Measurements from ENCODE around the gene EDN3. TPM values are rescaled to one million over a fixed set of nuclear protein-coding genes. Genes with fewer than 3 reads are reported as not detected.

EDN3 gene
- total RNA-seq, 1 experiment from 2014 or later = not detected

DNA sequence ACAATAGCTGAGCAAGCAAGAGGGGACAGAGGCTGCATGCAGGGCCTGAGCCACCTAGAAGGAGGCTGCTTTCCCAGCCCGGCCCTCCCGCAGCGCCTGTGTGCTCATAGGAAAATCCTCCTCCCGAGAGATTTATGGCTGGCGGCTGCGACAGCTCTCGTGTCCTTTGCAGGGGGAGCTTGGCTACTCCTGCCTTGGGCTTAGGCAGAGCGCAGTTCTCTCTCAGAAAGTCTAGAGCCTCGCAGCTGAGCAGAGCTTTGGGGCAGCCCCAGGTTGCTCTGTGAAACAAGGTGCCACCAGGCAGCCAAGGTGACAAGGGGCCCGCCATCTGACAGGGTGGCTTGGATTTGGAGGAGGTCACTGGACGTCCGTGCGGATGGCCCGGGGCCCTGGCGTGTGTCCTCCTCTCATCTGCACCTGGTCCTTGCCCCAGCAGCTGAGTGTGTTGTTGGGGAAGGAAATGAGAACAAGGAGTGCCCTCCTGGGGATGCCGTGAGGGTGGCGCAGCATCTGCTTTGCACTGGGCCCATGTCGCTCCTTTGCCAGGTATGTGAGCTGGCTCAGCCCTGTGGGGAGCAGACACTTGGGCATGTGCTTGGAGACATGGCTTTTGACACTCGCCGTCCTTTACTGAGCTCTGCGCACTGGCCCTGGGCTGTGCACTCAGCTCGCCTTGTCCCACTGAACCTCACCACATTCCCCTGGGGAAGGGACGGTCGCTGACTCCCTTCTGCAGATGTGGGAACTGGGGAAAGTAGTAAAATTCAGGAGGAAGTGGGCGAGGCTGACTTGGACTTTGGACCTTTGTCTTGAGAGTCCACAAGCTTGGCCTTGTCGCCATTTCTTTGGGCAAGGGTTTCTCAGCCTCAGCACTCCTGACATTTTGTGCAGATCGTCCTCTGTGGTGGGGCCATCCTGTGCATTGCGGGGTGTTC, 41.9 kb downstream of the EDN3 start:
- no peak overlapping the region for H3K27ac ChIP-seq (ENCODE audit: low read depth, low read length)
- no peak overlapping the region for H2AFZ ChIP-seq (ENCODE audit: low read depth, low read length, poor library complexity, severe bottlenecking)
- no peak overlapping the region for H3K4me2 ChIP-seq (ENCODE audit: low read length)
- H3K4me1 ChIP-seq (ENCODE audit: control insufficient read depth in 1 of 2, insufficient read depth in 2 of 2, low read length in 2 of 2) = no peaks in the 10 kb centered on the region
- H3K79me2 ChIP-seq (ENCODE audit: insufficient read depth, low read length) = no peaks in the 10 kb centered on the region
- CTCF ChIA-PET = no interaction called here
- H3K9me3 ChIP-seq (ENCODE audit: control insufficient read depth in 1 of 2, insufficient read depth in 1 of 2, low read depth in 1 of 2, low read length in 2 of 2) = no peaks in the 10 kb centered on the region; a peak in 1 of 4 replicates
- H3K9ac ChIP-seq (ENCODE audit: low read length) = no peak overlapping the region
- RAD21 ChIA-PET (ENCODE audit: low non-redundant PET in 1 of 2, low total read pairs in 2 of 2, uncharacterized antibody in 2 of 2, unreplicated experiment in 2 of 2) = no interaction called here
- DNase-seq (ENCODE audit: low read depth, low spot score) (no peak), ATAC-seq (no peak)
- intact Hi-C loops (cut with micrococcal nuclease) = no loop called here
- 0 out of 2 replicates have a peak, but pooled peaks cover 8% of the 10 kb centered on the region for H3K27me3 ChIP-seq (ENCODE audit: insufficient read depth, low read length)
- no peaks in the 10 kb centered on the region for H4K20me1 ChIP-seq (ENCODE audit: insufficient read depth)
- no peak for TF ChIP-seq EZH2 (IDR thresholded peaks at IDR 0.05)
- TF ChIP-seq ELF1 (IDR thresholded peaks at IDR 0.05; ENCODE audit: borderline replicate concordance, low read depth) = no peak
- TF ChIP-seq SP1 (IDR thresholded peaks at IDR 0.05; ENCODE audit: low read depth) = no peak
- TF ChIP-seq, protein P1, sequence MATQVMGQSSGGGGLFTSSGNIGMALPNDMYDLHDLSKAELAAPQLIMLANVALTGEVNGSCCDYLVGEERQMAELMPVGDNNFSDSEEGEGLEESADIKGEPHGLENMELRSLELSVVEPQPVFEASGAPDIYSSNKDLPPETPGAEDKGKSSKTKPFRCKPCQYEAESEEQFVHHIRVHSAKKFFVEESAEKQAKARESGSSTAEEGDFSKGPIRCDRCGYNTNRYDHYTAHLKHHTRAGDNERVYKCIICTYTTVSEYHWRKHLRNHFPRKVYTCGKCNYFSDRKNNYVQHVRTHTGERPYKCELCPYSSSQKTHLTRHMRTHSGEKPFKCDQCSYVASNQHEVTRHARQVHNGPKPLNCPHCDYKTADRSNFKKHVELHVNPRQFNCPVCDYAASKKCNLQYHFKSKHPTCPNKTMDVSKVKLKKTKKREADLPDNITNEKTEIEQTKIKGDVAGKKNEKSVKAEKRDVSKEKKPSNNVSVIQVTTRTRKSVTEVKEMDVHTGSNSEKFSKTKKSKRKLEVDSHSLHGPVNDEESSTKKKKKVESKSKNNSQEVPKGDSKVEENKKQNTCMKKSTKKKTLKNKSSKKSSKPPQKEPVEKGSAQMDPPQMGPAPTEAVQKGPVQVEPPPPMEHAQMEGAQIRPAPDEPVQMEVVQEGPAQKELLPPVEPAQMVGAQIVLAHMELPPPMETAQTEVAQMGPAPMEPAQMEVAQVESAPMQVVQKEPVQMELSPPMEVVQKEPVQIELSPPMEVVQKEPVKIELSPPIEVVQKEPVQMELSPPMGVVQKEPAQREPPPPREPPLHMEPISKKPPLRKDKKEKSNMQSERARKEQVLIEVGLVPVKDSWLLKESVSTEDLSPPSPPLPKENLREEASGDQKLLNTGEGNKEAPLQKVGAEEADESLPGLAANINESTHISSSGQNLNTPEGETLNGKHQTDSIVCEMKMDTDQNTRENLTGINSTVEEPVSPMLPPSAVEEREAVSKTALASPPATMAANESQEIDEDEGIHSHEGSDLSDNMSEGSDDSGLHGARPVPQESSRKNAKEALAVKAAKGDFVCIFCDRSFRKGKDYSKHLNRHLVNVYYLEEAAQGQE (IDR thresholded peaks at IDR 0.05; ENCODE audit: low read depth) = no peak
- TF ChIP-seq POLR2A (IDR thresholded peaks at IDR 0.05; ENCODE audit: borderline replicate concordance, extremely low read depth, insufficient read depth, insufficient read length) = no peak
- no peak for TF ChIP-seq YY1 (IDR thresholded peaks at IDR 0.05; ENCODE audit: extremely low read depth, insufficient replicate concordance, low read depth, low read length)
- no peak for TF ChIP-seq POLR2AphosphoS5 (IDR thresholded peaks at IDR 0.05; ENCODE audit: low read depth, low read length)
- no peak for TF ChIP-seq EGR1 (IDR thresholded peaks at IDR 0.05; ENCODE audit: low read depth)
- TF ChIP-seq RAD21 (IDR thresholded peaks at IDR 0.05; ENCODE audit: low read depth) = no peak
- TF ChIP-seq, protein P2, sequence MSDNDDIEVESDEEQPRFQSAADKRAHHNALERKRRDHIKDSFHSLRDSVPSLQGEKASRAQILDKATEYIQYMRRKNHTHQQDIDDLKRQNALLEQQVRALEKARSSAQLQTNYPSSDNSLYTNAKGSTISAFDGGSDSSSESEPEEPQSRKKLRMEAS (IDR thresholded peaks at IDR 0.05) = no peak
- TF ChIP-seq CBX3 (IDR thresholded peaks at IDR 0.05; ENCODE audit: low read depth) = no peak
- no peak overlapping the region for H3K4me3 ChIP-seq (replicated peaks in 1 of 2; ENCODE audit: low read depth in 1 of 2, low read length in 2 of 2)
- H3K9me2 ChIP-seq (ENCODE audit: insufficient read depth) = no peaks in the 10 kb centered on the region
- BruUV-seq (replicated peaks) = no TSS peak
- POLR2A ChIA-PET = no interaction called here
- no peaks in the 10 kb centered on the region for H3K36me3 ChIP-seq (ENCODE audit: control insufficient read depth in 1 of 2, insufficient read depth in 2 of 2, low read length in 2 of 2)

Measured in HCT116 (cell line).